ENCODE data around the gene PEX1. TPM values are rescaled to one million over a fixed set of nuclear protein-coding genes. Genes with fewer than 3 reads are reported as not detected.

The PEX1 gene
- total and polyA plus RNA-seq, 2 experiments from 2014 or later = 20.8 to 25.9 TPM

DNA sequence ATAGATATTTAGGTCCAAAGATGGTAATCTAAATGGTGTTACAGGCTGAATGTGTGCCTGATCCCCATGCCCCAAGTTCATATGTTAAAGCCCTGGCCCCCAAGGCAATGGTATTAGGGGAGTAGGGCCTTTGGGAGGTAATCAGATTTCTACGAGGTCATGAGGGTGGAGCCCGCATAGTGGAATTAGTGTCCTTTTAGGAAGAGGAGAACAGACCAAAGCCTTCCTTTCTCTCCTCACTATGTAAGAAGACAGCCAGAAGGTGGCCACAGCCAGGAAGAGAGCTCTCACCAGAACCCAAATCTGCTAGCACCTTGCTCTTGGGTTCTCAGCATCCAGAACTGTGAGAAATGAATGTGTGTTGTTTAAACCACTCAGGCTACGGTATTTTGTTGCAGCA is 65.8 kb downstream of the PEX1 start:
- Histone ChIP-seq H3K9me3 (ENCODE audit: low read depth) (no peaks in the 10 kb centered on the region), H3K36me3 (peaks cover 9% of the 10 kb centered on the region)
- TF ChIP-seq, protein P1, sequence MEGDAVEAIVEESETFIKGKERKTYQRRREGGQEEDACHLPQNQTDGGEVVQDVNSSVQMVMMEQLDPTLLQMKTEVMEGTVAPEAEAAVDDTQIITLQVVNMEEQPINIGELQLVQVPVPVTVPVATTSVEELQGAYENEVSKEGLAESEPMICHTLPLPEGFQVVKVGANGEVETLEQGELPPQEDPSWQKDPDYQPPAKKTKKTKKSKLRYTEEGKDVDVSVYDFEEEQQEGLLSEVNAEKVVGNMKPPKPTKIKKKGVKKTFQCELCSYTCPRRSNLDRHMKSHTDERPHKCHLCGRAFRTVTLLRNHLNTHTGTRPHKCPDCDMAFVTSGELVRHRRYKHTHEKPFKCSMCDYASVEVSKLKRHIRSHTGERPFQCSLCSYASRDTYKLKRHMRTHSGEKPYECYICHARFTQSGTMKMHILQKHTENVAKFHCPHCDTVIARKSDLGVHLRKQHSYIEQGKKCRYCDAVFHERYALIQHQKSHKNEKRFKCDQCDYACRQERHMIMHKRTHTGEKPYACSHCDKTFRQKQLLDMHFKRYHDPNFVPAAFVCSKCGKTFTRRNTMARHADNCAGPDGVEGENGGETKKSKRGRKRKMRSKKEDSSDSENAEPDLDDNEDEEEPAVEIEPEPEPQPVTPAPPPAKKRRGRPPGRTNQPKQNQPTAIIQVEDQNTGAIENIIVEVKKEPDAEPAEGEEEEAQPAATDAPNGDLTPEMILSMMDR (IDR thresholded peaks at IDR 0.05; ENCODE audit: low read depth, low read length) = no peak

DNA sequence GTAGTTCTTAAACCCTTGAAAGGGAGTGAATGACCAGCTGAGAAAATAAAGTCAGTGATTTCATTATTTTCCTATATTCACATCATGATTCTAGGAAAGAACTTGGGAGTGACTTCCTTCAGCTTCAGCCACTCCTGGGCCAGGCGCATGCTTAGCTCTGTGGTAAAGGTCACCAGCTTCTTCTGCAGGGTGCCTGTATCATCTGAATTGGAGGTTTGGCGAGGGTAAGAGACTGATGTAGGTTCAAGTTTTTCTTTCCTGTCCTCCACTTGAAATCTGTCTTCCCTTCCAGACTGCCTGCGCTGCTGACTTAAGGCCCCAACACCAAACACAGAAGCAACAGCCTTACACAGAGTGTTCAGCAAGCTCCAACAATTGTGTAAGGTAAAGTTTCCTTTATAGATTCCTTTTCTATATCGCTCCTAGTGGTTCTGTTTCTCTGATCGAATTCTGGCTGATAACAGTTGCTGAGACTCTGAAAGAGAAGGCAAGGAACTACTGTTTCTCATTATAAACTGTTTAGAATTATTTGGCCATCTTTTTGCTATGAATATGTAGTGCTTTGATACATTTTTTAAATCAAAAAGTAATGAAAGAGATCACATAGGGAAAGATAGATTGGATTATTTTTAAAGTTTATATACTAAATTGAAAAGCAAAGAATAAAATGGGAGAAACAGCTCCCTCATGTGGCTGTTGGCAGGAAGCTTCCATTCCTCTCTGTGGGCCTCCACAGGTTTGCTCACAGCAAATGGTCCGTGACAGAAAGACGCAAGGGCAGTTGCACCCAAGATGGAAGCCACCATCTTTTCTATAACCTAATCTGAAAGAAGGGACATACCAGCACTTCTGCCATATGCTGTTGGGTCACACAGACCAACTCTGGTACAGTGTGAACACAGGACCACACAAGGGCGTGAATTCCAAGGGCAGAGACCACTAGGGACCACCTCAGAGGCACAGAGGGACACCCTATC is 67.0 kb downstream of the PEX1 start:
- Histone ChIP-seq H3K9me3 (ENCODE audit: low read depth) (no peaks in the 10 kb centered on the region), H3K27ac (peak overlapping the region; percentile 56)

More for the DNA sequence above, 65.8 kb downstream of the PEX1 start:
- no peak overlapping the region for H3K27ac ChIP-seq
- no peak for DNase-seq (ENCODE audit: low read depth in 1 of 2, low spot score in 1 of 2)
- H3K4me1 ChIP-seq (ENCODE audit: low read depth) = peaks cover 3% of the 10 kb centered on the region
- no peaks in the 10 kb centered on the region for H3K27me3 ChIP-seq
- H3K4me3 ChIP-seq = no peak overlapping the region

DNA sequence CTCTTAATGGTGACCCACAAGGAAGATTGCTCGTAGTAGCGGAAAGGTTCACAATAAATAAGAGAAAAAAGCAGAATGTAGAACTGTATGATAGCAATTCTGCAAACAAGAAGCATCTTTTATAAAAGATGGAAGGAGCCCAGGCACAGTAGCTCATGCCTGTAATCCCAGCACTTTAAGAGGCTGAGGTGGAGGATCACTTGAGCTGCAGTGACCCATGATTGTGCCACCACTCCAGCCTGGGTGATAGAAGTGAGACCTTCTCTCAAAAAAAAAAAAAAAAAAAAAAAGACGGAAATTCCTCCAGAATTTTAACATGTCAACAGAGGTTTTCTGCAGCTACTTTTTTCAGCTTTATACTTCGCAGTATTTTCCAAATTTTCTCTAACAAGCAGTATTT is 67.8 kb downstream of the PEX1 start:
- Histone ChIP-seq H3K27me3 (no peaks in the 10 kb centered on the region), H3K27ac (peak overlapping the region; percentile 56), H3K9me3 (ENCODE audit: low read depth) (no peaks in the 10 kb centered on the region)

More for the DNA sequence above, 67.0 kb downstream of the PEX1 start:
- H3K4me3 ChIP-seq = no peak overlapping the region
- peaks cover 20% of the 10 kb centered on the region for H3K36me3 ChIP-seq
- peaks cover 3% of the 10 kb centered on the region for H3K4me1 ChIP-seq (ENCODE audit: low read depth)
- TF ChIP-seq, protein P1 (IDR thresholded peaks at IDR 0.05; ENCODE audit: low read depth, low read length) = peak; percentile 82
- no peaks in the 10 kb centered on the region for H3K27me3 ChIP-seq
- DNase-seq (ENCODE audit: low read depth in 1 of 2, low spot score in 1 of 2) = peak; percentile 48 to 69

DNA sequence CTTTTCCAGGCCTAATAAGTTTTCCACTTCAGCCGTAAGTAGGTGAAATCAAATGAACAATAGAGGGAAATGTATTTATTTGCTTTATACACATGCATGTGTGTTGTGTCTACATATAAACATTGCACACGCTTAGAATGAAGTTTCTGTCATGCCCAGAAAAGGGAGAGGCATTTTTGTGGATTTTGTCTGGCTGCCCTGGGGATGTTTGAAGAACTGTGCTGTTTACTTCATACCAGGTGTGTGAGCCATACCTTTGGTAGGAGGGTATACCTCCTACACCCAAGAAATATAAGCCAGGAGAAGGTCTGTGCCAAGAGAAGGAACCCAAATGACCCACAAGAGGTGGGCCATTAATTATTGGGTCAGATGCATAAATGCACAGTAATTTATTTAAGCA is 68.2 kb downstream of the PEX1 start:
- DNase-seq (ENCODE audit: low read depth in 1 of 2, low spot score in 1 of 2) = no peak
- Histone ChIP-seq H3K4me1 (ENCODE audit: low read depth) (peaks cover 3% of the 10 kb centered on the region), H3K27ac (peak overlapping the region; percentile 13), H3K4me3 (no peak overlapping the region), H3K9me3 (ENCODE audit: low read depth) (no peaks in the 10 kb centered on the region), H3K27me3 (no peaks in the 10 kb centered on the region), H3K36me3 (peaks cover 31% of the 10 kb centered on the region)
- TF ChIP-seq, protein P1 (IDR thresholded peaks at IDR 0.05; ENCODE audit: low read depth, low read length) = no peak

More for the DNA sequence above, 67.8 kb downstream of the PEX1 start:
- no peak for DNase-seq (ENCODE audit: low read depth in 1 of 2, low spot score in 1 of 2)
- peaks cover 3% of the 10 kb centered on the region for H3K4me1 ChIP-seq (ENCODE audit: low read depth)
- peaks cover 28% of the 10 kb centered on the region for H3K36me3 ChIP-seq
- TF ChIP-seq, protein P1 (IDR thresholded peaks at IDR 0.05; ENCODE audit: low read depth, low read length) = no peak
- H3K4me3 ChIP-seq = no peak overlapping the region

DNA sequence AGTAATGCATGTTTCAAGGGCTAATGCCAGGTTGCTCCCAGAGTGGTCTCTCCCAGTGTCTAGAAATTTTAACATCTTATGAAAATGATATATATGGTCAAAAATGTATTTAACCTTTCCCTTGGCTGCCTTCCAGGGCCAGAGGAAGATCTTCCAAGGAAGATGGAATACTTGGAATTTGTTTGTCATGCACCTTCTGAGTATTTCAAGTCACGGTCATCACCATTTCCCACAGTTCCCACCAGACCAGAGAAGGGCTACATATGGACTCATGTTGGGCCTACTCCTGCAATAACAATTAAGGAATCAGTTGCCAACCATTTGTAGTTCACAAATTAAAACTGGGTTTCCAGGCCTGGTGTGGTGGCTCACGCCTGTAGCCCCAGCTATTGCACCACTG is 72.1 kb downstream of the PEX1 start:
- DNase-seq (ENCODE audit: low read depth in 1 of 2, low spot score in 1 of 2) = no peak
- TF ChIP-seq, protein P1 (IDR thresholded peaks at IDR 0.05; ENCODE audit: low read depth, low read length) = no peak
- Histone ChIP-seq H3K27me3 (no peaks in the 10 kb centered on the region), H3K4me1 (ENCODE audit: low read depth) (peaks cover 2% of the 10 kb centered on the region), H3K36me3 (peaks cover 66% of the 10 kb centered on the region), H3K27ac (no peak overlapping the region), H3K4me3 (no peak overlapping the region), H3K9me3 (ENCODE audit: low read depth) (no peaks in the 10 kb centered on the region)

Data from cardiac muscle cell (in vitro differentiated cells and primary cell).